ENCODE data around the gene TRA2B. TPM values are rescaled to one million over a fixed set of nuclear protein-coding genes. Genes with fewer than 3 reads are reported as not detected.
A peak's percentile ranks its signal among the peaks of the same experiment; 100 is the strongest.
"Not testable (repeated sequence)": the region's sequence is repeated elsewhere in the genome, so short reads cannot be mapped to it uniquely, and the experiment has no call there.

TRA2B gene
- total RNA-seq, 1 donor from 2014 or later, result 86.0 TPM

DNA sequence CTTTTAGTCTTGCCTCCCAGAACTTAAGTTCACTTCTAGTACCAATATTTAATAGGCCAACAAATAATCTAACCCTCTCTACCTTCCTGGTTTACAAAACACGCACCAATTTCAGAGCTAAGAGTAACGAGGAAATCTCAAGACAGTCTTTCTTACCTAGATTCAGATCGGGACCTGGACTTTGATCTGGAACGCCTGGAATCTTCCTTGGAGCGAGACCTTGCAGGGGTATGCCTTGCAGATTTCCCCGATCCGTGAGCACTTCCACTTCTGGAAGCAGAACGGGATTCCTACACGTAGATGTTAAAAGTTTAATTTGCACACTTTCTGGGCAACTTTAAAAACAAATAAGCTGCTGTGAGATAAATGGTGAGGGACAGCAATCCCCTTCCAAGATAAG is 11.4 kb downstream of the TRA2B start:
- no peak for ATAC-seq

DNA sequence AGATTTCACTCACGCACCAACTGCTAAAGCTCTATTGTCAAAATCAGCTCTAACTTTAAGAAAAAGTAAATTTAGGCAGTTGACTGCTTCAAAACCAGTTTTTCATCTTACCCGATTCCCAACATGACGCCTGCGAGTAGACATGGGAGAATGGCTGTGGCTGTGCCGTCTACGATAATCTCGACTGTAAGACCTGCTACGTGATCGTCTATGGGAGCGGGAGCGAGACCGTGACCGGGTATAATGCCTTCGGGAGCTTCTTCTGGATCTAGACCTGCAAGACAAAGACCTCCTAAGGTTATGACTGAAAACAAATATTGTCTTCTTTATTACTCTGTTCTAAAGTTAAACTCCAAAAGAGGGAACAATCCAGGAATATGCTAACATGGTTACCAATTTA is 12.5 kb downstream of the TRA2B start:
- no peak for ATAC-seq

DNA sequence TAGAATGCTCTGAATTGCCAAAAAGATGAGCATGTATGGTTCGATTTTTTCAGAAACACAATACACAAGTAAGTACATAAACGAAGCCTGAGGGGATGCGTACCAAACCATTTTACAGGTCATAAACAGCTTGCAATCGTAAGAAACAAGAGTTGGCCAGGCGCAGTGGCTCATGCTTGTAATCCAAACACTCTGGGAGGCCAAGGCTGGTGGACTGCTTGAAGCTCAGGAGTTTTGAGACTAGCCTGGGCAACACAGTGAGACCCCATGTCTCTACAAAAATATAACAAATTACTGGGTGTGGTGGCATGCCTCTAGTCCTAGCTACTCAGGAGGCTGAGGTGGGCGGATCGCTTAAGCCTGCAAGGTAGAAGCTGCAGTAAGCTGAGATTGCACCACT is 13.4 kb downstream of the TRA2B start:
- no peak for ATAC-seq

DNA sequence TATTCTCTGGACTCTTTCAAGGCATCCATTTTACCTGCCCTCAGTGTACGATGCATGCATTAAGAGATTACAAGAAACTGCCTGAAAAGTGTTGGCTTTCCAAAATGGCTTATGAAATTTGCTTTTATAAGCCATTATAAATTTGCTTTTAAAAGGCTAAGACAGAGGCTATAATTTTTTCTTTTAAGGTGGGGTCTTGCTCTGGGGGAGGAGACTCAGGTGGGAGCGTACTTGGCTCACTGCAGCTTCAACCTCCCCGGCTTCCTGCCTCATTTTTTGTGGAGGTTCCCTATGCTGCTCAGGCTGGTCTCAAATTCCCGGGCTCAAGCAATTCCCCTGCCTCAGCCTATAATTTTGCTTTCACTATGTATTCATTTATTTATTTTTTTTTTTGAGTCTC is 17.6 kb downstream of the TRA2B start:
- ATAC-seq, result no peak

DNA sequence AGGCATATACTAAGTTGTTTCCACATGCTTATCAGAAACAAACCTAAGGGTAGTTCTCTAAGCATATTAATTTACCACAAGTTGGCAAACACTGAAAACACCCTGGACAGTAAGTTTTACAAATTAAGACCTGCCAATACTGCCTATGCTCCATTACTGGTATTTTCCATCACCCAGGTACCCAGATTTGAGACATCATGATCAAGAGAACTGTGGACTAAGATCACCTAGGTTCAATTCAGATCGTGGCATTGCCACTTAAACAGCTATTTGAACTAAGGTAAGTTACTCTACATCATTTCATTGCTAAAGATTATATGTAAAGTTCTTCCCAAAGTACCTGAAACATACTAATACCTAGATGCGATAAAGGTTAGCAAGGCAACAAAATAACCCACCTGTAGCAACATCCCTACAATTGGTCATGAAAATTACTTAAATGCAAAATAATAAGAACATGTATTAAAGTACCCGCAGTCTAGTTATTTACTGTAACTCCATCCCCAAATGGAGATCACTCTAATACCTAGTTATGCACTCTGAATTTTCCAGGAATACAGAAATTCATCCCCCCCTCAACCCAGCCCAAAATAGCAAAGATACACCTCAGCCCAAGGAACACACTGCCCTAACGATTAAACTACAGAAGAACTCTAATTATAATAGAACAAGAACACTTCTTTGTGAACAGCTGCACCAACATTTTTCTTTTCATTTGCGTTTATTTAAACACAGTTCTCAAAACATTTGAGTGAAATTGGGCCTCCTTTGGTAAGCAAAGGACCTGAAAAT is 21.6 kb downstream of the TRA2B start:
- no peak for ATAC-seq

DNA sequence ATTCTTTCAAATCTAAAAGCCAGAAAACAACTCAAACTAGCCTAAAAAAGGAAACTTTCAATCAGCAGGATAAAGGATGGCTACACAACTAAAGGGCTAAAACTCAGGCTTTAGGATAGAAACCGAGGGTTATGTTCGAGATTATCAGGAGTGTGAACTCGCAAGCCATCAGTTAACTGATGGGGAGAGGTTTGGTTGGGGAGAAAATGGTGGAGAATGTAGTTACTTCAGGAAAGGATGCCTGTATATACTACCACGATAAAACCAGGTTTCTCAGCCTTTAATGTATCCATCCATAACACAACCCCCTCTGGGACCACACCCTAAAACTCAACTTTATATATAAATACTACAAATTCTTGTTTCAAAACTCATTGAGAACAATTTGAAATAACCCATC is 22.2 kb downstream of the TRA2B start:
- ATAC-seq, result no peak

DNA sequence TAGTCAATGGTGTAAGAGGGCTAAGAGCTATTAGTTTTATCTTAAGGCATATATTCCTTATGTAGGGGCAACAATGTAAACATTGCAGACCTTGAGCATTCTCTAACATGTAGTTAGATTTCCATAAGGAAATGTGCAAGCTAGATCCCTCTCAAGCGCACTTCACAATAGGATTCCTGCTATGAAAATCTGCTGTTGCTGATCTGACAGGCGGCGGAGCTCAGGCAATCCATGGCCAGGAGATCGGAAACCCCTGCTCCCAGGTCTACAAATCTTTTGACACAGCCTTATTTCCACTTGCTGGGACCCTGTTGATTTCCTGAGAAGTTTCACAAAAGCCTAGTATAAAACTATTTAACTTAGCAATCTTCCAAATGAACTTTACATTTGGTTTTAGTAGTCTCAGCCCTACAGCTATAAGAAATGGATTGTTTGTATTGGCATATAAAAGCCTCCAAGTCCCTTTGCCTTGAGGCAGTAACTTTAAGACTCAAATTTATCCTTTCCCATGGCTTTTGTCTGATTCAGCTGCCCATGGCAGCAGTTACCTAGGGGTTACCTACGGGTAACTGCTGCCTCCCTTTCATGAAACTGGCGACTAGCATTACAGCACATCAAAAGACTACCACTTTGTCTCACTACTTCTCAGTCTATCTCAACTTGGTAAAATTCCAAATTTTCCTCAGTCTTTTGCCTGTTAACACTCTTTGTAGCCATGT is 22.7 kb downstream of the TRA2B start:
- no peak for ATAC-seq

DNA sequence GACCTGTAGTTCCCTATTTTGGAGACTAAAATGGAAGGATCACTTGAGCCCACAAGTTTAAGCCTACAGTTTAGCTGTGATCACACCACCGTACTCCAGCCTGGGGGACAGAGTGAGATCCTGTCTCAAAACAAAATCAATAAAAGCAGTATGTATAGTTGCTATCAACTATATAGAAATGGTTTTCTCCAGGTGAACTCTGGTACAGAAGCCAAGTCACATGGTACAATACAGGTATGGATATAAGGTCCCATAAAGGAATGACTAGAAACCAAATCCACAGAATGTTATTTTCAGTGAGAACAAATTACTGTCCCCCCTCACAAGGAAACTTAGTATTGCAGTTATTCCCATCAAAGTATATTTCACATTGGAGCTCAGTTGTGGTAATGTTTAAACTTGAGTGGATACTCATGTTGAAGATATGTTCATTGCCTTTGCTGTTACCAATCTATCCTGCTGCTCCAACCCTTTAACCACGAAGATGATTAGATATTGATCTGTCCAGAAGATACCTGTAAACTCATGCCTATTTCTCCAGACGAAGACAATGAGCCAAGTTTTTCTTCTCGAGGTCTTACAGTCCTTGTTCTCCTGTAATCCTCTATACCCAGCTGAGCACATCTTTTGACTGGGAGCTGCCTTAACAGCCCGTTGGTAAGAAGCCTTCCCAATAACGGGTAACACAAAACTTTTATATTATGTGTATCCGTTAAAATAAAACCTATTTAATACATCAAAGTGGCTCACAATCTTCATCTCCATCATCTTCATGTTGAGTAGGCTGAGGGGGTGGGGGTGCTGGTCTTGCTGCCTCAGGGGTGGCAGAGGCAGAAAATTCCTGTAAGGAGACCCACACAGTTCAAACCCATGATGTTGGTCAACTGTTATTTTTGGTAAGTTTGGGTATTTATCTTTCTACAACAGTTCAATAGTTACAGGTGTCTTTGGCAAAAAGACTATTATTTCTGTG is 24.6 kb downstream of the TRA2B start:
- ATAC-seq, result peak; percentile 12

DNA sequence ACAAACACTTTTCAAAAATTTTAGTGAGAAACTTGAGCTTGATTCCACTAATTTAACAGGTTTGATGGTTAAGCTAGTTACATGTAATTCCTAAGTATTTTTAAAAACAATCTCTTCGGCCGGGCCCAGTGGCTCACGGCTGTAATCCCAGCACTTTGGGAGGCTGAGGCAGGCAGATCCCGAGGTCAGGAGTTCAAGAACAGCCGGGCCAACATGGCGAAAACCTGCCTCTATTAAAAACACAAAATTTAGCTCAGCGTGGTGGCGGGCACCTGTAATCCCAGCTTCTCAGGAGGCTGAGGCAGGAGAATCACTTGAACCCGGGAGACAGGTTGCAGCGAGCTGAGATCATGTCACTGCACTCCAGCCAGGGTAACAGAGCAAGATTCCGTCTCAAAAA is 25.3 kb downstream of the TRA2B start:
- no peak for ATAC-seq

DNA sequence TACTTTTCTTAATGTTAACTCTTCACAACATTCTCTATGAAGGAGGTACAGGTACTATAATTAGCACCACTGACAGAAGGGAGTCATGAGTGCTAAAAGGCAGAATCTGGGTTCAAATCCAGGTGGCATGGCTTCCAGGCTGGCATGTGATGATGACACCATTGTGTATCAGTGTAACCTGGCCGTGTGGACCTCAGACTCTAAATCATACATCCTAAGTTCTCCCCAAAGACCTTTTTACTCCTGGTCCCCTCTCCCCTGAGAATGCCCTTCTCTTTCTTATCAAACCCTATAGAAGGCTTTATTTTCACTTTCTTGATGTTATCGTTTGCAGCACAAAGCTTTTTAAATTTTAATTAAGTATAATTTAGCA is 26.8 kb downstream of the TRA2B start:
- ATAC-seq, result peak; percentile 31

DNA sequence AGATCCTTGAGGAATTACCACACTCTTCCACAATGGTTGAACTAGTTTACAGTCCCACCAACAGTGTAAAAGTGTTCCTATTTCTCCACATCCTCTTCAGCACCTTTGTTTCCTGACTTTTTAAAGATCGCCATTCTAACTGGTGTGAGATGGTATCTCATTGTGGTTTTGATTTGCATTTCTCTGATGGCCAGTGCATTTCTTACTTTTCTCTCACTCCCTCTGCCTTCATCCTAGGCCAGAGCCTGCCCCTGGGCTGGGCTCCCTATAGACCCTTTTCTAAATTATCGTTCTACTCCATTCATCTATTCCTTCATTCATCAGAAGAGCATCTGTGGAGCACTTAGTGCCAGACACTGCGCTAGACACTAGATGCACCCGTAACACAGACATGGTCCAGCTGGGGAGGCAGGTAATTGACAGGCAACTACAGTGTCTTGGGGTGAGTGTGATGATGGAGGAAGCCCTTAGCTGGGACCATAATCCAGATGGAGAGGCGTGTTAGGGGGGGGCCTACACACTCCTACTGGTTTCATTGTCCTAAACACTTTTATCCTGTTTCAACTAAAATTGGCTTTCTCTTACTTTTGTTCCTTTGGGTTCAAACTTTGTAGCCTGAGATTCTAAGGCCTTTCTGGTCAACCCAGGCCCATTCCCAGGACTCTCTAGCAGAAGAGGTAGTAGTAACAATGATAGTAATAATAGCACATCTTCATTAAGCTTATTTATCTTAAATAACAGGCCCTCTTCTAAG is 27.3 kb downstream of the TRA2B start:
- ATAC-seq, result peak; percentile 45

DNA sequence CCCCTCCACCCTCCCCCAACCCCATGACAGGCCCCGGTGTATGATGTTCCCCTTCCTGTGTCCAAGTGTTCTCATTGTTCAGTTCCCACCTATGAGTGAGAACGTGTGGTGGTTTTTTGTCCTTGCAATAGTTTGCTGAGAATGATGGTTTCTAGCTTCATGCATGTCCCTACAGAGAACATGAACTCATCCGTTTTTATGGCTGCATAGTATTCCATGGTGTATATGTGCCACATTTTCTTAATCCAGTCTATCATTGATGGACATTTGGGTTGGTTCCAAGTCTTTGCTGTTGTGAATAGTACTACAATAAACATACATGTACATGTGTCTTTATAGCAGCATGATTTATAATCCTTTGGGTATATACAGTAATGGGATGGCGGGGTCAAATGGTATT is 27.9 kb downstream of the TRA2B start:
- not testable (repeated sequence) for ATAC-seq

DNA sequence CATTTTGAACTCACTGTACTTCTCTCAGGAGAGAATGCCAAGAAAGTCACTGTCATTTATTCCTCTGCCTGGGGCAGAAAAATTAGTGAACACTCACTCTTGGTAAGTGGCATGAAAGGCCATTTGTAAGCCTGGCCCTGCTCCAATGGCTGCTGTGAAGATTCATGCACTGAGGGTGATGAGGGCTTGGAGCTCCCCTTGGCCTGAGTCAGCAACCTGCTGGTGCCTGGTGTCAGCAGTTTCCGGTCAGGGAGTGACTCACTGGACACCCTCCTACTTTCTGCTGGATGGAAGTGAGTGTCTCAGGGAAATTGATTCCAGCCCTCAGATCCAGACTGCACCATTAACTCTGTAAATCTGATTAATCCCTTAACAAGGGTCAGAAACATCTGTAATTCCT is 37.6 kb downstream of the TRA2B start:
- ATAC-seq, result peak; percentile 95

DNA sequence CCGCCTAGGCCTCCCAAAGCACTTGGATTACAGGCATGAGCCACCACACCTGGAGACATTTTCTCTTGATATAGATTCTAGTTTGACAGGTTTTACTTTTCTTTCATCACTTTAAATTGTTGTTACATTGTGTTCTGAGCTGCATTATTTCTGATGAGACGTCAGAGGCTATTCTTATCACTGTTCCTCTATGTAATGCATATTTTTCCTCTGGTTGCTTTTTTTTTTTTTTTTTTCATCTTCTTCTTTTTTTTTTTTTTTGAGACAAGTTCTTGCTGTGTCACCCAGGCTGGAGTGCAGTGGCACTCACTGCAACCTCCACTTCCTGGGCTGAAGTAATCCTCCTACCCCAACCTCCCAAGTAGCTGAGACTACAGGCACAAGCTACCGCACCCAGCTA is 41.2 kb downstream of the TRA2B start:
- ATAC-seq, result peak; percentile 44

DNA sequence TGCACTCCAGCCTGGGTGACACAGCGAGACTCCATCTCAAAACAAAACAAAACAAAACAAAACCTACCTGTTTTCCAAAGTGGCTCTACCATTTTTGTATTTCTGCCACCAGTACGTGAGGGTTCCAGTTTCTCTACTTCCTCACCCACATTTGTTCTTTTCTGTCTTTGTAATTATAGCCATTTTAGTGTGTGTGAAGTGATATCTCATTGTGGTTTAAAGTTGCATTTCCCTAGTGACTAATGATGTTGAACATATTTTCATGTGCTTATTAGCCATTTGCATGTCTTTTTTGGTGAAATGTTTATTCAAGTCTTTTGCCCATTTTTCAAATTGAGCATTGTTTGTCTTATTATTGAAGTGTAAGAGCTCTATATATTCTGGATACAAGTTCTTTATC is 50.7 kb downstream of the TRA2B start:
- ATAC-seq, result no peak

DNA sequence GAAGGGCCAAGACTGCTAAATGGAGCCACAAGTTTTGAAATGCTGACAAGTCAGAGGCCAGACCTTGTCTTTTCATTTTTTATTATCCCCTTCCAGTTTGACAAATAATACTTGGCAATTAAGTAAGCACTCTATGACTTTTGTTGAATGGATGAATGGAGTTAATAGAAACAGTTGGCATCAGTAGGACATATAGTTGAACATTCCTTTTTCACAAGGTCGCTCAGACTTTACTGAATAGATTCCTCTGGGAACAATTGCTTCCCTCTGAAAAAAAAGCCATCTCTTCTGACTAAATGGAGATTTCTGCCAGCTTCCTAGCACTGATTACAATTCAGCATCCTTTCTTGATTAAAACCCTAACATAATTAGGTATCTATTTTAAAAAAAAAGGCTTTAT is 53.2 kb downstream of the TRA2B start:
- no peak for ATAC-seq

DNA sequence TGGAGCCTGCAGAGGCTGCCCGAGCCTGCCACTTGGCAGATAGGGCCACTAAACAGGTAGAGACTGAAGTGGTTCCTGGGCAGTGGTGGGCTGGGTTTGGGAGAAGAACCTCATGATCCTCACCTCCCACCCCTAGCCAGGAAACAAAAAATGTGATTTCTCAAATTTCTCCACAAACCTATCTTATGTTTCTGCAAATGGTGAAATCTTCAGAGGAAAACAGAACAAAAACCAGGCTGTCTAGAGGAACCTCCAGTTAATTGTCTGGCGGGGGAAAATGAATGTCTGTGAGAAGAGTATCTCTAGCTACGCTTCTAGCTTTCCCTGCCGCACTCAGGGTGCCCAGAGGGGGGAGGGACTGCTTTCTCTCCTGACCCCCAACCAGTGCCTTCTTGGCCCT is 55.9 kb downstream of the TRA2B start:
- ATAC-seq, result no peak

DNA sequence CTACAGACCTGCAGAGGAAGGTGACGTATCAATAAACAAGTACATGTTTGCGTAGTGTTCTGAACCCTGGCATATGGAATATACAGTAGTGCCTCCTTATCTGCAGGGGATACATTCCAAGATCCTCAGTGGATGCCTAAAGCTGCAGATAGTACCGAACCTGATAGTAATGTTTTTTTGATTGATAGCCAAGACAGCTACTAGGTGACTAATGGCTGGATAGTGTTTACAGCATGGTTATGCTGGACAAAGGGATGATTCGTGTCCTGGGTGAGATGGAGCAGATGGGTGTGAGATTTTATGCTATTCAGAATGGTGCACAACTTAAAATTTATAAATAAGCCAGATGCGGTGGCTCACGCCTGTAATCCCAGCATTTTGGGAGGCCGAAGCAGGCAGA is 57.2 kb downstream of the TRA2B start:
- ATAC-seq, result no peak

DNA sequence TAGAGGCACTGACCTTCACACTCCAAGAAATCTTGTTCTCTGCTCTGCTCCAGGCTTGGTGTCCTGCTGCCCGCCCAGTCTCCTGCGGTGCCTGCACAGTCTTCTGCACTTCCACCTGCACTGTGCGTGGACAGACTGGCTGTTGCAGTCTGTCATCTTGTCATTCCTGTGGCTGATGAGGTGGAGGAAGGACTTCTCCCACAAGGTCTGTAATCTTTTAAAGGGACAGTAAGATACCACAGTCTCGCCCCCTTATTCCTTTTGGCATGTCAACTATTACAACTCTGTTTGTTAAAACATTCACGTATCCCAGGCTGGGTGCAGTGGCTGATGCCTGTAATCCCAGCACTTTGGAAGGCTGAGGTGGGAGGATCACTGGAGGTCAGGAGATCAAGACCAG is 58.9 kb downstream of the TRA2B start:
- ATAC-seq, result no peak

DNA sequence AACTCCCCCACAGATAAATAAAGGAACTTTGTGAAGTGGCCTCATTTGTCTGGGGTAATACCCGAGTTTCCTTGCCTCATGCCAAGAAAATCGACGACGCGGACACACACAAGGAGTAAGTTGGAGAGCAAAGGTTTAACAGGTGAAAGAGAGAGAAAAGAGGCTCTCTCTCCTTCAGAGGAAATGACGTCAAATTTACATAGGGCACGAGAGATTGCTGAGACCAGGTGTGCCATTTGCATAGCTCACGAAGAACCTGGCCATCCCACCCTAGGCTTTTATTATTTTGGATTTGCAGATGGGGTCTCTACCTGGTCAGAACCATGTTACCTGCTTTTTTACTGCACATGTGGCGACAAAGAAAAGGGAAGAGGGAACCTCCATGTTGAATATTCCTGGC is 63.7 kb downstream of the TRA2B start:
- ATAC-seq, result no peak

DNA sequence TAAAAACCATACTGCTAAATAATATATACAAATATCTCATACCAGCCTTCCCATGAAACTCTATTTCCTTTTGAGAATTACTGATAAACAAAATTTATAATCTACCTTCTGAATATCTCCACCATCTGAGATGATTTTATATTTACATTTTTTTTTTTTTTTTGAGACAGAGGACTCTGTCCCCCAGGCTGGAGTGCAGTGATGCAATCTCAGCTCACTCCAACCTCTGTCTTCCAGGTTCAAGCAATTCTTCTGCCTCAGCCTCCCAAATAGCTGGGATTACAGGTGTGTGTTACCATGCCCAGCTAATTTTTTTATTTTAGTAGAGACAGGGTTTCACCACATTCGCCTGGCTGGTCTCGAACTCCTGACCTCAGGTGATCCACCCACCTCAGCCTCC is 70.2 kb downstream of the TRA2B start:
- no peak for ATAC-seq

DNA sequence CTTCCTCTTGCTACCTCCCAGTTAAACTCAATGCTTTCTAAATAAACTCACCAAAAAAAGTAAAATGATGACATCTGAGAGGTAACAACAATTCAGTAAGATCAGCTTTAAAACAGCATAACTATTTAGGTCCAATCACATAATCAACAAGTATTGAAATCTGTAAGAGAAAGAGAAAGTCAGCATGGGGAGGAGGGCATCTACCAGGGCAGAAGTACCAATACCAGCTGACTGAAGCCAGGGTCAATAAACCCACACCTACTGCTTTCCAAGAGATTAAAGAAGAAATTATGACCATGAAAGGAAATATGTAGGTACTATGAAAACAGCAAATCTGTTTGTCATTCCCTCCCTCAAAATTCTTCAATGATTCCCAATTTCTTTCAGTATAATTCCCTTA is 70.8 kb downstream of the TRA2B start:
- ATAC-seq, result no peak

DNA sequence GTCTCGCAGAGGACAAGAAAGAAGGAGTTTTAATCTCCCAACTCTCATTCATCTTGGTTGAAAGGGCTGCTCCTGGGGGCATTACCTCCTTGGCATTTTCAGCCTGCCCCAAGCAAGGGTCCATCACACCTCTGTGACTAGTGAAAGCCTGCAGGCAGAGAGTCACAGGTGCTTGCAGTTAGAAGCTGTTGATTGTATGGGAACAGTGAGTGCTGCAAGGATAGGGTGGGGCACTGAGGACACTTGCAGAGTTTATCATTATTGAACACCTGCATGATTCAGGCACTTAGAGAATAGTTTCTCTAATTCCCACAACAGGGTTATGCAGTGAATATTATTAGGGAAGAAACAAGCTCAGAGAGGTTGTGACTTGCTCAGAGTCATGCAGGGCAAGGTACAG is 71.3 kb downstream of the TRA2B start:
- peak; percentile 45 for ATAC-seq

All from esophagus mucosa (tissue), 1 donor.